ENCODE data around the gene PTCD2. TPM values are rescaled to one million over a fixed set of nuclear protein-coding genes. Genes with fewer than 3 reads are reported as not detected.

PTCD2 gene
- total RNA-seq, 1 donor from 2014 or later: 6.7 TPM

GRCh38 chr5:72412283-72413055 is 92.3 kb downstream of the PTCD2 start:
- TF ChIP-seq CTCF (IDR thresholded peaks at IDR 0.05; ENCODE audit: partially characterized antibody, unreplicated experiment): no peak
- H3K27ac Mint-ChIP-seq (ENCODE audit: unreplicated experiment): no peak overlapping the region
- H3K4me1 Mint-ChIP-seq (ENCODE audit: low read depth, unreplicated experiment): no peaks in the 10 kb centered on the region
- H3K36me3 Mint-ChIP-seq (ENCODE audit: unreplicated experiment): no peaks in the 10 kb centered on the region
- H3K9me3 Mint-ChIP-seq (ENCODE audit: unreplicated experiment): peaks cover 2% of the 10 kb centered on the region
- no peak overlapping the region for H3K4me3 Mint-ChIP-seq (ENCODE audit: unreplicated experiment)
- no peaks in the 10 kb centered on the region for H3K27me3 Mint-ChIP-seq (ENCODE audit: unreplicated experiment)
- no peak for DNase-seq

GRCh38 chr5:72415616-72416325 is 95.6 kb downstream of the PTCD2 start:
- no peak overlapping the region for H3K27ac Mint-ChIP-seq (ENCODE audit: unreplicated experiment)
- no peaks in the 10 kb centered on the region for H3K4me1 Mint-ChIP-seq (ENCODE audit: low read depth, unreplicated experiment)

DNA sequence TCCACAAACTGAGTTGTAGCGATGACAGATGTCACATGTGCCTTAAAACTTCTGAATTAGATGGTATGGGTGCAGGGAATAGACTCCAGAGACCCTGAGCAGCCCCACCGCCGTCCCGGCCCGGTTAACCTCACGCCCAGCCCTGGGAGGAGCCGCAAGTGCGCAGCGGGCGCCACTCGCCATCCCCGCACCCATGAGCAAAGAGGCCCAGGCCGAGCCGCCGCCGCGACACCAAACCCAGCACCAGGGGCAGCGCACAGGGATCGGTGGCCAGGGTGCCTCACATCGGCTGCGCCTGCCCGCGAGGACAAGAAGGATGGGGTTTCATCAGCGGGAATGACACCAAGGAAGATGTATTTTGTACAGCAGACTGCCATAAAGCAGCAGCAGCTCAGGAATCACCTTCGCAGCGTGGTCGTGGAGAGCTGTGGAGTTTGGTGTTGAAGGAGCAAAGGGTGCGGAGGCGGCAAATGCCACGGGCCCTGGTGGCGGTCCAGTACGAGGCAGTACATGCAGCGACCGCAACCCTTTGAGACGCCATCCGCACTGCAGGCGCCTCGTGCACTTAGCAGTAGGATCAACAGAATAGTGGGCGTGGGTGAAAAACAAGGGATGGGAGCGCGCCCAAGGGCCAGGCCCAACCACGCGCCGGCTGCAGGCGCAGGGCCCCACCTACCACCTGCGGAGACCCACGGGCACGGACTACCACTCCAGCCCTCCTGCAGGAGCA is 97.3 kb downstream of the PTCD2 start:
- Mint-ChIP-seq H3K4me3 (ENCODE audit: unreplicated experiment) (no peak overlapping the region), H3K27ac (ENCODE audit: unreplicated experiment) (no peak overlapping the region), H3K4me1 (ENCODE audit: low read depth, unreplicated experiment) (no peaks in the 10 kb centered on the region), H3K36me3 (ENCODE audit: unreplicated experiment) (no peaks in the 10 kb centered on the region), H3K9me3 (ENCODE audit: unreplicated experiment) (peaks cover 2% of the 10 kb centered on the region), H3K27me3 (ENCODE audit: unreplicated experiment) (no peaks in the 10 kb centered on the region)
- TF ChIP-seq CTCF (IDR thresholded peaks at IDR 0.05; ENCODE audit: partially characterized antibody, unreplicated experiment): no peak
- no peak for DNase-seq

More at GRCh38 chr5:72415616-72416325, 95.6 kb downstream of the PTCD2 start:
- Mint-ChIP-seq H3K4me3 (ENCODE audit: unreplicated experiment) (no peak overlapping the region), H3K9me3 (ENCODE audit: unreplicated experiment) (peaks cover 2% of the 10 kb centered on the region), H3K27me3 (ENCODE audit: unreplicated experiment) (no peaks in the 10 kb centered on the region), H3K36me3 (ENCODE audit: unreplicated experiment) (no peaks in the 10 kb centered on the region)
- TF ChIP-seq CTCF (IDR thresholded peaks at IDR 0.05; ENCODE audit: partially characterized antibody, unreplicated experiment): no peak
- DNase-seq: no peak

Other genes with a start within 250 kb of the PTCD2 start
- 2,530 TPM for gene MAP1B, start 212.9 kb upstream of the PTCD2 start, total RNA-seq (ENCODE audit: unreplicated experiment)
- gene MRPS27, start 133 bp upstream of the PTCD2 start, total RNA-seq (ENCODE audit: unreplicated experiment): 30.1 TPM
- not detected for gene ZNF366, start 187.0 kb downstream of the PTCD2 start, total RNA-seq (ENCODE audit: unreplicated experiment)

Data from glutamatergic neuron (in vitro differentiated cells).